Dedifferentiated amniotic fluid mesenchymal stem cell (primary cell): ENCODE data around the gene NR2F1-AS1.
"Not testable (repeated sequence)": the region's sequence is repeated elsewhere in the genome, so short reads cannot be mapped to it uniquely, and the experiment has no call there.

Experiments
- DNase-seq: peaks from one replicate; pipeline ENCODE4 v3.0.0-alpha.2; 2016; ENCODE audit errors: extremely low spot score

NR2F1-AS1 gene

DNA sequence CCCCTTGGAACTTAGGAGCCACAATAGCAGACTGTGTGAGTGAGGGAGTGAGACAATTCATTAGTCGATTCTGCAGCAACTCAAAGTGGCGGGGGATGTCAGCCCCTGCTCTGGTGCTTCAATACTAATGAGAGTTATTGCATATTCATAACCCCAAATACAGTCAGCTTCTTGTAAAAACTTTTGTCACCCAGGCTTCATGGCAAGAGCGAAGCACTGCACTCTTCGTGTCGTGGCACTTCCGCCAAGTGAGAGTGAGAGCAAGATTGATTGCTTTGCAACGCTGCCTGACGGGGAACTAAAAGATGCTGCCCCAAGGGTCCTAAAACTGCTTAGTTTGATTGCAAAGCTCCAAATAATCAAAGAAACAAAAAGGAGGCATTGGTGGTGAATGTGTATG is 150.9 kb downstream of the NR2F1-AS1 start:
- no peak for DNase-seq

DNA sequence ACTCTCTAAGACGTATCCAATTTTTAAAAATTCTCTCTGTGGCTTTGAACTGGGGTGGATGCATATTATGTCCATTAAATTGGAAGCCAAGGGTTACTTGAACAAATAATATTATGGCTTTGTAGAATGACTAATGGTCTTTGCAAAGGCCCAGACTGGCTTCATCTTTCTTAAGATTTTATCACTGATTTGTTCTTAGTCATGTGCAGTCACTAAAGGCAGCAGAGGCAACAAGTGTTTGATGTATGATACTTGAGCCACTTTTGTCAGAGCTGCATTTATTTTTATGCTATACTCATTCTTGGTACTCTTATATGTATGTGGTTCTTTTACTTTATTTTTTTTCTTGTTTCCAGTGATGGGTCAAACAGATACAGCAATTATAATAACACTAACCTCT is 152.2 kb downstream of the NR2F1-AS1 start:
- peak; percentile 25 for DNase-seq

DNA sequence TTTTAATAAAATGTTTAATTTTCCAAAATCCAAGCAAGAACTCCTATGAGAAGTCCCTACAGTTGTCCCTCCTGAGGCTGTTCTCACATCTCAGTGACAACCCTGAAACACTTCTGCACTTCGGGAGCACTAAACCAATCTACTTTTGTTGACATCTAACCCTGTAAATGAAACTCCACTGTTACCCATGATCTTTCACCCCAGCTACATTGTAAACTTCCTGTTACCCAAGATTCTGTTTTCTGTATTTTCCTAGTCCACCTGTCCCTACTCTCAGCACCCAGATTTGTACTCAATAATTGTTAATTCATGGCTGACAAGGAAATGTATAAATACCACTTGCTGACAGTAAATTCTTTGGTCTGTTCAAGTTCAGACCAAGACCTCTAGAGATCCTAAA is 153.7 kb downstream of the NR2F1-AS1 start:
- no peak for DNase-seq

DNA sequence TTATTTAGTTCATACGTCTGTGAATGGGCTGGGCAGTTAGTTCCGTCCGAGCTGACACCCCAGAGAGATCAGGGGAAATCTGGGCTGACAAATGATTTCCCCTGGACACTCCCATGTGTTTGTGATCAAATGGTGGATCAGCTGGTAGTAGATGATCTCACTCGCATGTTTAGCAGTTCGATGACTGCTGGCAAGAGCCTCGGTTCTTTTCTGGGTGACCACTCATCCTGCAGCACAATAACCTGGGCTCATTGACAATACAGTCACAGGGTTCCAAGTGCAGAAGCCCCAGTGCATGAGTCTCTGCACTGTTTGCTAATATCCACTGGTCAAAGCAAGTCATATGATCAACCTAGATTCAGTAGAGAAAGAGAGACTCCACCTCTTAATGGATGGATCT is 155.9 kb downstream of the NR2F1-AS1 start:
- no peak for DNase-seq

DNA sequence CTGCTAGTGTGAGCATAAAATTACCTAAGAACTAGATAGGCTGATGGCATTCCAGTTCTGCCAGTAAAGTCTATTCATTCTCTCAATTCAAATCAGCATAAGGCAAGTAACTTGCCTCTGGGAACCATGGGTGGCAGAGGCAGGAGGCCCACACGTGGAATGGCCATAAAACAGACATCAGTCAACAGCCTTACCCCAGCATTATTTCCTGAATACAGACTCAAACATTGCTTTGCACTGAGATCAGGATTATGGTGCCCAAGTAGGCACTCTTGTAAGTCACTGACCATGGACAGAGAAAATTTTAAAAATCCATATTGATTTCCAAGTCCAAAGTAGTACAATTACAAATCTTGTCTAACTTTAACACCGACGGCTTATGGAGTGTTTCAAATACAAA is 157.7 kb downstream of the NR2F1-AS1 start:
- DNase-seq: no peak

DNA sequence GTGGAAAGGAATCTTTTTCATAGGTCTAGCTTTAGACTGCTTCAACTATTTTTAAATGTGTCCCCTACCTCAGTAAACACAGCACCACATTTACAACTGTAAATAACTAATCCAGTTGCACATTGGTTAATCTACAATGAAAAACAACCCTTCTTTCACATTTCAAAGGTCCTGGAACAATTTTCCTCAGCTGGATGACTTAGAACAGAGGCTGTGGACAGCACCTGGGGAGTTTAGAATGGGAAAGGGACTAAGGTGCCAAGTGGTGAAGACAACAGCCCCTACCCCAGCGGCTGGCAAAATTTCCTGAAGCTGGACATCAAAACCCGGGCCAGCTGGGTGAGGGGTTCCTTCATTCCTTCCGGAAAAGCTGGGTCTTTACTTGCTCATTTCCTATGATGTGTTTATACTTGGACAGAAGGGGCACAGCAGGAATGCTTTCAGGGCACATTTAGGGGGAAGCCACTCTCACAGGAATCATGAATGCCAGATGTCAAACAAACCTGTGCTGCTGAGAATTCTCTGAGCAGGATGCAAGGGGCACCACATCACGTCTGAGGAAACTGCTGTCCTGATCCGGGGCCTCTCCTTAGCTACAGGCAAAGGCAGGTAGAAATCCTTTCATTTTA is 158.3 kb downstream of the NR2F1-AS1 start:
- no peak for DNase-seq

DNA sequence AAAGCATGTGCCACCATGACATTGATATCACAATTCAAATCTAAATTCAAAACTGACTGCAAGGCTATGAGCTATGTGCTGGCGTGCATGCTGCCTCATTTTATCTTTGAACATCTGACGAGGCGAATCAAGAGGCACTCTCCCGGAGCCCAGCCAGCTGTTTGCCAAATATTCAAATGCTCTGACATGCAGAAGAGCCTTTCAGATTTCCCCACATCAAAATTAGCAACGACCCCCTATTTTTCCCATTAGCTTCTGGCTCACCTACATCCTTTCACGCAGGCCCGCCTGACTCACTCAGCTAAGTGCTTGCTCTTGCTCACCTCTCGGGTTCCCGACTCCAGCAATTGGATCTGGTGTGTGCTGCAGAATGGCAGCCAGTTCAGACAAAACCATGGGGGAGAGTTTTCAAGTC is 159.0 kb downstream of the NR2F1-AS1 start:
- no peak for DNase-seq

DNA sequence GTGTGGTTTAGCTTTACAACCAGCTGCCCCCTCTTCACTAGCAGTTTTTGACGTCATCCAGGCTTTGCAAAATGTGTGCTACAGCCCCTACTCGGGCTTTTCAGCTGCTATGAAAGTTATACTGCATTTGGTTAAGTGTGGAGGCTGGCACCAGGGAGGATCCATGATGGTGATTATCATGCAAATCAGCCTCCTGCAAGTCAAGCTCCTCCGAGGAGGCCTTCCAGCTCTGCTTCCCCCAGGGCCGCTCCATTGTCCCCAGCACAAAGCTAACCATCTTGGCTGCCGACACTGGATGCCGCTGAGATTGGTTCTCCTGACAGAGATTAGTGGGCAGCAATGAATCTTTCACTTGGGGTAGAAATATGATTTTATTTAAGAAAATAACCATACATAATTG is 159.6 kb downstream of the NR2F1-AS1 start:
- no peak for DNase-seq

DNA sequence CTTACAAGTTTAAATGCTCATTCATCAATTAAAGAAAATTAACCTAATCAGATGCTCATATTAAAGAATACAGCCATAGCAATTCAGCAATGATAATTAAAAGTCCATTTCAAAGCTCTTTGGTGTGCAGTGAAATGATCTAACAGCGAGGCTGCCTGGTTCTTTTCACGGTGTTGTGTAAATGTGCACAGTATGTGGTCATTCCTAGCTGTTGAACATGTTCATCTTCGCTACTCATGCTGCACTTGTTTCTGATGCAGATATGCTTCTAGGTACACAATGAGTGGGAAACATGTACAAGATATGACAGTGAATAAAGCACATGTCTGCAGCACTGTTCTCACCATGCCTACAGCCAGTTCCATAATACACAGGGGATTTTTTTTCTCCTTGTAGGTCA is 163.5 kb downstream of the NR2F1-AS1 start:
- DNase-seq: no peak

DNA sequence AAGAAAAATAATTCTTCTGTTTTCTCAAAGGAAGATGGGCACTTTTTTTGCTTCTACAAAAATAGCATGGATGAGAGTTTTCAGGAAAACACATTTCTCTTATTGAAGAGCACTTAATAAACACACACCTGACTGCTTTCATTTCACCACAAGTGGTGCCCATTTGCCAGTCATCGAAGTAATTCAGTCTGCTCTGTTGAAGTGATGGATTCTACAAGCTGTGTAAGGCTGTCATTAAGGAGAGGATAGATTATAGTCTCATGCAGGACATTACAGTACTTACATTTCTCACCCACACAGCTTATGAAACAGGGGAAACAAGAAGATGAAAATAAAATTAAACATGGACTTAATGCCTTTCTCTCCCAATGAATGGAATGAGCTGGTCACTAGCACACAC is 165.2 kb downstream of the NR2F1-AS1 start:
- DNase-seq: no peak

DNA sequence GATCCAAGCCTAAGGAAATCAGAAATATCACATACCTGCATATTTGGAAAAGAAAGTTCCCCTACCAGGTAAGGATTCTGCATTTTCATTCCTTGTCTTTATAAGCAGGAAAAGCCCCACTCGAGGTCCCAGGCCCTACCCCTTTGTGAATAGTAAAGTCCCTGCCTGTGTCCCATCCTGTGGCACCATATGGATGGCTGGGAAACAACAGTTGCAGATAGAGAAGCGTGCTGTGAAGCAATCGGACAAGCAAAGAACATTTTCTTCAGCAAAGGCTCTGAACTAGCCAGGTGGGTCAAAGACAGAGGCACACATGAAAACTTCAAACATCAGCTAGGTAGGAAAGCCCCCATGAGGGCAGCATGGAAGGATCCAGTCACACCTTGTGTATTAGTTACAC is 169.3 kb downstream of the NR2F1-AS1 start:
- no peak for DNase-seq

DNA sequence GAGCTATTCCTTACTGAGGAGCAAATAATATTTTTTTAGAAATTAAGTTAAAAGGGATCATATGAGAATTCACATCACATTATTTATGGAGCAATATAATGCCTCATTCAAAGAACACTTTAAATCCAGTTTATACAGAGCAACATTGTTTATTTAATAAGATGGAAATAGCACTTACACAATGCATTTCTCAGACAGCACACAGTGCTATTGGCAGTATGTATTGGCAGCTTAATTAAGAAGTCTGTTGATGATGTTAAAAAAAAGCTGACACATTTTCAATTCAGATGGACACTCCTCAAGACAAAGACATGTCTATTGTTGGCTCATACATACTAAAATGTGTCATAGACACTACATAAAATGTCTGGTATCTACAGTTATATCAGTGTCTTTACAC is 171.3 kb downstream of the NR2F1-AS1 start:
- DNase-seq: no peak

DNA sequence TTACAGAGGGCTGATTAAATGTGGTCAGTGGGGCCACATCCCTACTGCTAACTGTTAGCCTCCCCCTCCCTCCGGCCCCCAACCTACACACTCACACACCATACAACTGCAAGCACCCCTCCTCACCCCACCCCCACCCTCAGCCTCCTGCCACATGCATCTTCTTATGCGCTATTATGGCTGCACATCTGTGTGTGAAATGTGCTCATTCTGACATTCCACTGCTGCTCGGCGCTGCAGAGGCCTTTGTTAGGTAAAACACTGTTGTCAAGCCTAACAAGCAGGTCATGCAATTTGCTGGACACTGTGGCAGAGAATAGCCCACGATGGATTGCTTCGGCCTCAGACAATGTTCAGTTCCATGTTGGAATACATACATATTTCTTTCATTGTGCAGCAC is 173.6 kb downstream of the NR2F1-AS1 start:
- DNase-seq: no peak

DNA sequence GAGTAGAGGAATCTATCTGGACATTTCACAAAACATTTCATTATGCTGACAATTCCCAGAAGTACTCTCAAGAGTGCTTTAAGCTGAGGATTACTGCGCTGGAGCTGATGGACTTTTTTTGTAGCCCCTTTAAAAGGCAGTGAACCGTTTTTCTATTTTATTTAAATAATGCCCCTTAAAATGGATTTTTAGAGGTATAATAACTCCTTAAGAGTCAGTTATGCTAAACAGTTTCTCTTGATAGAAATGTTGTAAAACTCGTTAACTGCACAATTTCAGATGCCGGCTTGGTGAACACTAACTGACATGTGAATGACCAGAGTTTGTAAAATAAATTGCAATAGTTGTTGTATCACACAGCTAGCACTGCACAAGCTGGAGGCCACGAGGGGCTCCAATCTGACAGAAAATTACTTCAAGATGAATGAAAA is 174.0 kb downstream of the NR2F1-AS1 start:
- DNase-seq: no peak

DNA sequence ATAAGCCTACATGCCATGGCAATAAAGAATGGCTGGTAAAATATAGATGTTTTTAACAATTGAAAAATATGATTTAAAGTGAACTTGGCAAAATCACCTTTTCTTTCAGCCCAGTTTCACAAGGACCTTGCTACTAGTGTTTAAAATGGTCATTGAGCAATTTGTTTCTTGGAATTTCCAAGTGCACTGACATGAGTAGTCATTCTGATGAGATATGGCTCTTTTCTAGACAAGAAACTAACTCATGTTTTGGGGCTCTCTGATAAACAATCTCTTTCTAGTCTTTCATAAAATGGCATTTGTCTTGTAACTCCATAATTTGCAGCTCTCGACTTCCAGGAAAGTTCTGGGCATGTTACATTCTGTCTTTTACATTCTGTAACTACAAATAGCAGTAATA is 176.8 kb downstream of the NR2F1-AS1 start:
- no peak for DNase-seq

DNA sequence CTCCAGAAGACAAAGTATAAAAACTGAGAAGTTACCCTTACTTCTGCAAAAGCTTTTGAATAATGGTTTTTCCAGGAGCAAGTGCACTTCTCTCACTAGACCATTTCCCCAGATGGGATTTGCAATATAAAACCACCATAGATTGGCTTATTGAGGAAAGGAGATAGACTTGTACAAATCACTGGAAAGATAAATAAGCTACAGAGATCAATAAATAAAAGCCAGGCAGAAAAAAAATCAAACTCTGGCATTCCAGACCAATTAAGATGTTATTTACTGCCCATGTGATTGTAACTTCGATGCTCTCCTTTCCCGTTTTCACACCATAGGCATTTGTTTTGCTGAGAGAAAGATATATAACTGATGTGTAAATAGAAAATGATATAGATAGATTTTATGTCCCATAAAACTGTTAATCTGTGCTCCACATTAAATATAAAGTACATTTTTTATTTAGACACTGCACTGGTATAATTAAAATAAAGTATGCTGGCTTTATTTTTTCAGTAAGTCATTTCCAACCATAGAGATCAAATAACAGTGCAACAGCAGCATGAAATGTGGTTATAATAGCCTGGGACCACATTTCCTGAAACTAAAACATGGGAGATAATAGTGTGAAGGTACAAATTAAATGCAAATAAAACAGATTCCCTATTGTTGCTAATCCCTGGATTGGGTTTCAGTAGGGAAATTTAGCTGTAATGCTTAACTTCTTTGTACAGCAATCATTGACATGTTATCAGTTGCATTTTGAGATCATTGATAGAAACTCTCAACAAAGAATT is 177.7 kb downstream of the NR2F1-AS1 start:
- DNase-seq: no peak

DNA sequence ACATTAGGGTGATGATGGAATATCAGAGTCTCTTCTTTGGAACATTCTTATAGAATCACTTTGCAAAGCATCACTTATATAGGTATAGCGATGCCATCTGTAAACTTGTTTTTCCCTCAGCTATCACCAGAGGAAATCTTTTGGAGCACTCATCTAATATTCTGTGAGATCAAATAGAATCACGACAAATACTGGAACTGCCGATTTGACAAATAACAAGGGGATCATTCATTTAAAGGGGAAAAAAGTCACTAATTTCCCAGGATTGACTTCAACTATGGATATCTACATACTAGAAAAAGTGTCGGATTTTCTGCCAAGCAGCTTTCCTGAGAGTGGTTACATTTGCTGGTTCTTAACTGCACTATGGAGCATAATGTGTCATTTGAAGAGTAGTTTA is 178.6 kb downstream of the NR2F1-AS1 start:
- DNase-seq: no peak

DNA sequence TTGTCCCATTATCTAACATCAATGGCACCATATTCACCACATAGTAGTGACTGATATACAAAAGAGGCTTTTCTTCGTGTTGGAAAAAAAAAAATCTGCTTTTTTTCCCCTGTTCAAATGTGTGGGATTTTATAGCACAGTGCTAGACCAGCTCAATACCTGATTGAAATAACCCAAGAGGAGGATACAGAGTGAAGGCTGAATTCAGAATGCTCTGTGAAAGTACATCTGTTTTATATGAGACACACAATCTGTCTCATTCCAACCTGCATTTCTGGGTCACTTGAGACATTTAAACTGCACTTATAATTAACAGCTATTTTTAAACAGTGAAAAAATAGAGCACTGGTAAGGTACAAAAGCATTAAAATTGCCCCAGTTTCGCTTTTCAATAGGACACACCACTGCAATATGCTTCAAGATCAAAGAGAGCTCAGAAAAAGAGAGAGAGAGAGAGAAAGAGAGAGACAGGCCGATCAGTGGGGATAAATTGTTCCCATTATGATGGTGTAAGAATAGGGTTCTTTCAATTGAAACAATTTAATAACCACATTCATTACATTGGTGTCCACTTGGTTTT is 179.3 kb downstream of the NR2F1-AS1 start:
- no peak for DNase-seq

DNA sequence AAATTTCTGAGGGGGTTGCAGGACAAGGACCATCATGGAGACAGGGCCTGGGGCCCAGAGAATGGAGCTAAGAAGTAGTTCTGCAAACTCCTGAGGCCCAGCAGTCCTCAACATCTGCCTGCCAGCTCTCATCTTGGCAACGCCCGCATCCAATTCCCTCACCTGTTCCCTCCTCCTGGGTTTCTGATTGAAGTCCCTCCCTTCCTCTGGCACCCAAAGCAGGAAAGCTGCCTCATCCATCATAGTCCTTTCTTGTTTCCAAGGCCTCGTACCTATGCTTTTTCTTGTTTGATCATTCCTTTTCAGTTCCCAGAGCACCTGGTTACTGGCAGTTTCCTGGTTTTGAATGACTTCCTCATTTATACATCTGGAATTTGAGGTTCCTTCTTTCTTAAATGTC is 181.3 kb downstream of the NR2F1-AS1 start:
- no peak for DNase-seq

DNA sequence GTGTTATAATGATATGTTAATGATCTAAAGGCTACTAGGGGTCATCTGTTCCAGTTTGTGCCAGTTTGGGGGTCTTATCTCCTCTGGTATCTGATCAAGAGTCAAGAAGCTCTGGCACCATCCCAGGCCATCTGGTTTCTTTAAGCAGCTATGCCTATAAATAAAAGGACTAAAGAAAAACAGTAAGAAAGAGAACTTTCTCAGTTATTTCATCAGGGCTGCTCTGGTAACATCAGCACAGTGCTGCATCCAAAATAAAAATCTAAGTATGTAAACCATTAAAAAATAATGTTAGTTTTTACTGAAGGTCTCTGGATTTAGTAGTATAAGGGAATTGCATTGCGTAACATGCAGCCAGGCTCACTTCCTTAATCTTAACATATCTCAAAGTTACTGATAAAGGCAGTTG is 185.0 kb downstream of the NR2F1-AS1 start:
- peak; percentile 47 for DNase-seq

DNA sequence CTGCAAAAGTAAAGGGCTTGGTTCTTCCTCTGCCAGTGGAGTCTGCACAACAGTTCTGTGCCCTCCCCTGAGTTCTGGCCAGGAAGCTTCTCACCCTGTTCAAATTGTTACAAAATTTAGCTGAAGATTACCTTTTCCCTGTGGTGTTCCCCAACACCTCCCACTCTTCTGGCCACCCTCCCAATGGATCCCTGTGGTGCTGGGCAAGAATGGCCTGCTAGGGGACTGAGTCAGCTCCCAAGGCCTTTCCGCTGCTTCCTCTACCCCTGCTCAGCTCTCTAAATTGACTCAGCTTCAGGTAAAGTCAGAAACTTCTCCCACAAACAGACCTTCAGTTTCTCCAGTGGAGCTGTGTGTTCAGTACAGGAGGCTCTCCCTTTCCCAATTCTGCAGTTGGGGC is 186.0 kb downstream of the NR2F1-AS1 start:
- no peak for DNase-seq

DNA sequence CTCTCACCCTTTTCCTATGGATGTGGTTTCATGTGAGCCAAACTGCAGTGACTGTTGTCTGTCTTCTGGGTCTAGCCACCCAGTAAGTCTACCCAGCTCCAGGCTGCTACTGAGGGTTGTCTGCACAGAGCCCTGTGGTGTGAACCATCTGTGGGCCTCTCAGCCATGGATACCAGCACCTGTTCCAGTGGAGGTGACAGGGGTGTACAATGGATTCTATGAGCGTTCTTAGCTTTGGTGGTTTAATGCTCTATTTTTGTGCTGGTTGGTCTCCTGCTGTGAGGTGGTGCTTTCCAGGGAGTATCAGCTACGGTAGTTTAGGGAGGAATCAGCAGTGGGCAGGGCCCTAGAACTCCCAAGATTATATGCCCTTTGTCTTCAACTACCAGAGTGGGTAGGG is 186.7 kb downstream of the NR2F1-AS1 start:
- DNase-seq: no peak

DNA sequence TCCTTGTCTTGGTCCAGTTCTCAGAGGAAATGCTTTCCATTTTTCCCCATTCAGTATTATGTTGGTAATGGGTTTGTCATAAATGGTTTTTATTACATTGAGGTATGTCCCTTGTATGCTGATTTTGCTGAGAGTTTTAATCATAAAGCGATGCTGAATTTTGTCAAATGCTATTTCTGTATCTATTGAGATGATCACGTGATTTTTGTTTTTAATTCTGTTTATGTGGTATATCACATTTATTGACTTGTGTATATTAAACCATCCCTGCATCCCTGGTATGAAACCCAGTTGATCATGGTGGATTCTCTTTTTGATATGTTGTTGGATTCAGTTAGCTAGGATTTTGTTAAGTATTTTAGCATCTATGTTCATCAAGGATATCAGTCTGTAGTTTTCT is 189.8 kb downstream of the NR2F1-AS1 start:
- DNase-seq: not testable (repeated sequence)
